Measurements from ENCODE around the gene MFSD8. TPM values are rescaled to one million over a fixed set of nuclear protein-coding genes. Genes with fewer than 3 reads are reported as not detected.
A peak's percentile ranks its signal among the peaks of the same experiment; 100 is the strongest.

Gene MFSD8
- total RNA-seq, 2 donors from 2014 or later = 19.9 to 22.0 TPM

DNA sequence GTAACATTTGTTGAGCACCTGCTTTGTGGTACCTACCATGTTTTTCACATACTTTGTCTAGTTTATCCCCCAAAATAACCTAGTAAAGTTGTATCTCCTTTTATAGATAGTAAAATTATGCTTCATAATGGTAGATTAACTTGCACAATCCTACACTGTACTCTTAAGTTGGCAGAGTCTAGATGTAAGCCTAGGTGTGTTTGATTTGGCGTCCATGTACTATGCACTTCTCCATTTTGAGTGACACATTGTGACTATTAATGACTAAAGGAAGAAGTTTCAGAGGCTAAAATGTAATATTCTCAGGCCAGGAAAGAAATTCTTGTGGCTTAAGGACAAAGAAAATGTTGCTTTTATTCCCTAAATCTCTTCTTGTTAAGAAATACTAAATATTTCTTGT, 68.9 kb downstream of the MFSD8 start:
- no peaks in the 10 kb centered on the region for H3K36me3 ChIP-seq
- no peaks in the 10 kb centered on the region for H3K4me1 ChIP-seq
- DNase-seq = no peak
- no peak overlapping the region for H3K27ac ChIP-seq
- no peak overlapping the region for H3K9ac ChIP-seq (ENCODE audit: low read depth in 2 of 2, low read length in 2 of 2)
- no peaks in the 10 kb centered on the region for H3K9me3 ChIP-seq
- no peaks in the 10 kb centered on the region for H3K27me3 ChIP-seq
- no peak overlapping the region for H3K4me3 ChIP-seq
- intact Hi-C loops (cut with DNase I) = no loop called here
- TF ChIP-seq, protein P1, sequence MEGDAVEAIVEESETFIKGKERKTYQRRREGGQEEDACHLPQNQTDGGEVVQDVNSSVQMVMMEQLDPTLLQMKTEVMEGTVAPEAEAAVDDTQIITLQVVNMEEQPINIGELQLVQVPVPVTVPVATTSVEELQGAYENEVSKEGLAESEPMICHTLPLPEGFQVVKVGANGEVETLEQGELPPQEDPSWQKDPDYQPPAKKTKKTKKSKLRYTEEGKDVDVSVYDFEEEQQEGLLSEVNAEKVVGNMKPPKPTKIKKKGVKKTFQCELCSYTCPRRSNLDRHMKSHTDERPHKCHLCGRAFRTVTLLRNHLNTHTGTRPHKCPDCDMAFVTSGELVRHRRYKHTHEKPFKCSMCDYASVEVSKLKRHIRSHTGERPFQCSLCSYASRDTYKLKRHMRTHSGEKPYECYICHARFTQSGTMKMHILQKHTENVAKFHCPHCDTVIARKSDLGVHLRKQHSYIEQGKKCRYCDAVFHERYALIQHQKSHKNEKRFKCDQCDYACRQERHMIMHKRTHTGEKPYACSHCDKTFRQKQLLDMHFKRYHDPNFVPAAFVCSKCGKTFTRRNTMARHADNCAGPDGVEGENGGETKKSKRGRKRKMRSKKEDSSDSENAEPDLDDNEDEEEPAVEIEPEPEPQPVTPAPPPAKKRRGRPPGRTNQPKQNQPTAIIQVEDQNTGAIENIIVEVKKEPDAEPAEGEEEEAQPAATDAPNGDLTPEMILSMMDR (IDR thresholded peaks at IDR 0.05) = no peak

DNA sequence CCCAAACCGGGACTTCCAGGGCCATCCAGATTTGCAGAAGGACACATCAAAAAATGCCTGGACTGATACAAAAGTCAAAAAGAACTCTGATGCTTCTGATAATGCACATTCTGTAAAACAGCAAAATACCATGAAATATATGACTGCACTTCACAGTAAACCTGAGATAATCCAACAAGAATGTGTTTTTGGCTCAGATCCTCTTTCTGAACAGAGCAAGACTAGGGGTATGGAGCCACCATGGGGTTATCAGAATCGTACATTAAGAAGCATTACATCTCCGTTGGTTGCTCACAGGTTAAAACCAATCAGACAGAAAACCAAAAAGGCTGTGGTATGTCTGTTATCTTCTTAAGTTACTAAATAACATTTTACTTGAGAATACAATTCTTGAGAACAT, 75.1 kb downstream of the MFSD8 start:
- no peaks in the 10 kb centered on the region for H3K9me3 ChIP-seq
- no peaks in the 10 kb centered on the region for H3K27me3 ChIP-seq
- no peaks in the 10 kb centered on the region for H3K4me1 ChIP-seq
- H3K9ac ChIP-seq (ENCODE audit: low read depth in 2 of 2, low read length in 2 of 2) = no peak overlapping the region
- DNase-seq = no peak
- no peak overlapping the region for H3K4me3 ChIP-seq
- no peaks in the 10 kb centered on the region for H3K36me3 ChIP-seq
- intact Hi-C loops (cut with DNase I) = loop anchor here (10.0 kb wide), 1 partner anchor 75 kb away; the partner anchor contains the start of genes ABHD18 and MFSD8
- H3K27ac ChIP-seq = no peak overlapping the region
- TF ChIP-seq, protein P1 (IDR thresholded peaks at IDR 0.05) = no peak

DNA sequence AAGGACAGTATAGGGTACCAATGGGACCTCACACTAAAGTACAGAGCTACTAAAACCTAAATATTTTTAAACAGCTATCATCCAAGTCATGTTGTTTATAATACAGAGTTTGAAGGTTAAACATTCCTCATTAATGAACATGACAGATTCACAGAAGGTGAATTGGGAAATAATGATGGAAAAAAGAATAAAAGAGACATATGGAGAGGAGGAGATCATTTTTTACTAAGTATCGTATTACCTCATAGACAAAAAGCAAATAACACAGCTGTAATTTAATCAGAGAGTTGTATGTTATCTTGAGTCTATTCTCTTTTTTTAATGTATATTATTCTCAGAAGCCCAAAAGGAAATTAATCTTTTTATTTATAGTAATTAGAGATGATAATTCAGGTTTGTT, 76.4 kb downstream of the MFSD8 start:
- intact Hi-C loops (cut with DNase I) = loop anchor here (10.0 kb wide), 1 partner anchor 76 kb away; the partner anchor contains the start of genes ABHD18 and MFSD8
- DNase-seq = no peak
- H3K27ac ChIP-seq = no peak overlapping the region
- H3K4me1 ChIP-seq = no peaks in the 10 kb centered on the region
- H3K9ac ChIP-seq (ENCODE audit: low read depth in 2 of 2, low read length in 2 of 2) = no peak overlapping the region
- H3K36me3 ChIP-seq = no peaks in the 10 kb centered on the region
- no peak overlapping the region for H3K4me3 ChIP-seq
- H3K27me3 ChIP-seq = no peaks in the 10 kb centered on the region
- TF ChIP-seq, protein P1 (IDR thresholded peaks at IDR 0.05) = no peak
- H3K9me3 ChIP-seq = no peaks in the 10 kb centered on the region

DNA sequence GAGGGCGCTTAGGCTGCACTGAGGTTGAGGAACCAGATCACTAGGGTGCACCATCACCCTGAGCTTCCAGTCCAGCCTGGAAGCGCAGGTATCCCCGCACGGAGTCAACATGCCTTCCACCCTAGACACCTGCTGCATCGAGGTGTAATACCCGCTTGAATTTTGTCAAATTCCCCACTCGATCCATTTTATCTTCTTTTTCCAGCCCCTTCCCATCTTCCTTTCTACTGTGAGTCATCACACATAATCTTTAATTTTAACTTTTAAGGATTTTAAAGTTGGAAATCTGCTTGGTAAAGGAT, 83.5 kb downstream of the MFSD8 start:
- Histone ChIP-seq H3K36me3 (no peaks in the 10 kb centered on the region), H3K9ac (ENCODE audit: low read depth in 2 of 2, low read length in 2 of 2) (peak overlapping the region in 1 of 2 donors; percentile 64), H3K27me3 (no peaks in the 10 kb centered on the region), H3K4me1 (no peaks in the 10 kb centered on the region), H3K9me3 (no peaks in the 10 kb centered on the region), H3K27ac (no peak overlapping the region), H3K4me3 (peak overlapping the region; percentile 94)
- TF ChIP-seq, protein P1 (IDR thresholded peaks at IDR 0.05) = no peak
- intact Hi-C loops (cut with DNase I) = loop anchor here (10.0 kb wide), 1 partner anchor 83 kb away; the partner anchor contains the start of genes ABHD18 and MFSD8
- DNase-seq = no peak

DNA sequence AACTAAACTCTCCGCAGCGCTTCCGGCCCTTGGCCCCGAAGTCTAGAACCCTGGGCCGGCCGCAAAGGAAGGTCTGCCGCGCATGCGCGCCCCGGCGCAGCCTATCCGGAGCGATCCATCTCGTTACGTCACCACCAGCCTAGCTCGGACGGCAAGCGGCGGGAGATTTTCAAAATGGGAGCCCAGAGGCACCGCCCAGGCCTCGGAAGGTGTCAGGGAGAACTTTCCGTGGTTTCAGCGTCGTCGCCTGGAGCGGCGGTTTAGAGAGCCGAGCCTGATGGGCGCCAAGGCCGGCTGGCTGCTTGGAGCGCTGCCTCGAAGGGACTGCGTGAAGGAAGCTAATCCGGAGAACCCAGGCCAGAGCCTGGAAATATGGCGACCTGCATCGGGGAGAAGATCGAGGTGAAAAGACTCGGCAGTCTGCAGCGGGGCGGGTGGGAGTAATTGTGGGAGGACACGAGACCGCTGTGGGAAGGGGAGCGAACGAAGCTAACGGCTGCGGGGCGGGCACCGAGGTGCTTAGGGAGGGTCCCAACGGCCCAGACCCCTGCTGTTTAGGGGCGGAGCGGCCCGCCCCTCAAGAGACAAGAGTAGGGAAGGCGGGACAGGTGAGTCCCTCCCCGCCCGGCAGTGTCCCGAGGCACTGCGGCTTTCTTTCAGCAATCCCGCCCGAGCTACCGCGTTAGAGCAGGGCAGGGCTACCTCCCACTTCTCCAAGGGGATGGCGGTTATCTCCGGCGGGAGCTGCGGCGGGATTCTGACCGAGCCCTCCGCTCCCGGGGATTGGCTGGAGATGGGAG, 84.0 kb downstream of the MFSD8 start, which contains the start of gene PLK4:
Gene PLK4, plus strand, starts transcription at position 131 of the 800 bp plus-strand sequence. Its CDS starts 242 bp downstream, at position 373.
- Histone ChIP-seq H3K27ac (peak within 1 kb of the TSS; percentile 81), H3K4me1 (no peaks in the 10 kb centered on the region), H3K4me3 (peak within 1 kb of the TSS; percentile 94), H3K36me3 (no peaks in the 10 kb centered on the region), H3K9ac (ENCODE audit: low read depth in 2 of 2, low read length in 2 of 2) (peak within 1 kb of the TSS; percentile 64 to 74), H3K9me3 (no peaks in the 10 kb centered on the region), H3K27me3 (no peaks in the 10 kb centered on the region)
- peak; percentile 97 for DNase-seq
- intact Hi-C loops (cut with DNase I) = loop anchor here (10.0 kb wide), 1 partner anchor 84 kb away; the partner anchor contains the start of genes ABHD18 and MFSD8
- TF ChIP-seq, protein P1 (IDR thresholded peaks at IDR 0.05) = no peak
